WTC11 (cell line): ENCODE results near the gene MYOM1.

Source experiments
- ATF1 ChIP-seq: sonication (generic); formaldehyde crosslinking; IDR thresholded peaks from 2 replicates; pipeline ENCODE4 v1.8.1; 2023; ENCODE audit warnings: mild to moderate bottlenecking, moderate library complexity, missing genetic modification reagents
- ATF3 ChIP-seq: sonication (generic); formaldehyde crosslinking; conservative IDR thresholded peaks from 2 replicates; pipeline ENCODE4 v1.8.1; 2022; ENCODE audit warnings: mild to moderate bottlenecking, missing genetic modification reagents
- CREB1 ChIP-seq: sonication (generic); formaldehyde crosslinking; IDR thresholded peaks from 2 replicates; pipeline ENCODE4 v1.8.0; 2023; ENCODE audit warnings: mild to moderate bottlenecking, missing genetic modification reagents
- CTCF ChIP-seq: fragments of 200-600 bp; IDR thresholded peaks from 2 replicates; pipeline ENCODE4 v1.8.0; 2022; ENCODE audit warnings: antibody characterized with exemption
- ETV6 ChIP-seq: sonication (generic); formaldehyde crosslinking; IDR thresholded peaks from 2 replicates; pipeline ENCODE4 v1.8.1; 2022; ENCODE audit warnings: mild to moderate bottlenecking, missing genetic modification reagents
- MAX ChIP-seq: sonication (generic); formaldehyde crosslinking; IDR thresholded peaks from 2 replicates; pipeline ENCODE4 v1.8.0; 2022; ENCODE audit warnings: mild to moderate bottlenecking, missing genetic modification reagents
- NR2C2 ChIP-seq: sonication (generic); formaldehyde crosslinking; IDR thresholded peaks from 2 replicates; pipeline ENCODE4 v1.8.0; 2022; ENCODE audit warnings: mild to moderate bottlenecking, missing genetic modification reagents
- SMAD3 ChIP-seq: sonication (generic); formaldehyde crosslinking; IDR thresholded peaks from 2 replicates; pipeline ENCODE4 v1.8.0; 2022; ENCODE audit warnings: missing genetic modification reagents, mild to moderate bottlenecking, borderline replicate concordance
- SP1 ChIP-seq: sonication (generic); formaldehyde crosslinking; conservative IDR thresholded peaks from 2 replicates; pipeline ENCODE4 v1.8.1; 2022; ENCODE audit warnings: missing genetic modification reagents
- TEAD4 ChIP-seq: sonication (generic); formaldehyde crosslinking; IDR thresholded peaks from 2 replicates; pipeline ENCODE4 v1.8.0; 2022; ENCODE audit warnings: mild to moderate bottlenecking, missing genetic modification reagents
- ZNF121 ChIP-seq: sonication (generic); formaldehyde crosslinking; IDR thresholded peaks from 2 replicates; pipeline ENCODE4 v1.8.0; 2023; ENCODE audit warnings: missing genetic modification reagents
- ZNF138 ChIP-seq: sonication (generic); formaldehyde crosslinking; conservative IDR thresholded peaks from 2 replicates; pipeline ENCODE4 v1.8.1; 2022; ENCODE audit warnings: mild to moderate bottlenecking, moderate library complexity, missing genetic modification reagents
- TF ChIP-seq, protein P1 (sequence below): sonication (generic); formaldehyde crosslinking; IDR thresholded peaks from 2 replicates; pipeline ENCODE4 v1.8.1; 2023; ENCODE audit warnings: mild to moderate bottlenecking, moderate library complexity, missing genetic modification reagents
- TF ChIP-seq, protein P2 (sequence below): sonication (generic); formaldehyde crosslinking; IDR thresholded peaks from 2 replicates; pipeline ENCODE4 v1.8.1; 2022; ENCODE audit warnings: low read depth, missing genetic modification reagents, borderline replicate concordance

DNA sequence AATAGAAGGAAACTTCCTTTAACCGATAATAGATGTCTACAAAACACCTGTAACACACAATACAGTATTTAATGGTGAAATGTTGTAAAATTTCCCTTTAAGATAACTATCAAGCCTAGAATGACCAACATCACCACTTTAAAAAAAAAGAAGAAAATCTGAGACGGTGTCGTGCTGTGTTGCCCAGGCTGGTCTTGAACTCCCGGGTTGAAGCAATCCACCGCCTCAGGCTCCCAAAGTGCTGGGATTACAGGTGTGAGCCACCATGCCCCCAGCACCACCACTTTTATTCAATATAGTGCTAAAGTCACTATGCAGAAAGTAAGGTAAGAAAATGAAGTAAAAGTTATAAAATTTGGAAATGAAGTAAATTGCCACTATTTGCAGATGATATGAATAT lies 96.9 kb downstream of the MYOM1 start:
- TF ChIP-seq ZNF138 (CRISPR knock-in tag) (no peak), CTCF (no peak), MAX (CRISPR knock-in tag) (no peak), ETV6 (CRISPR knock-in tag) (no peak), CREB1 (CRISPR knock-in tag) (no peak), TEAD4 (CRISPR knock-in tag) (no peak), SP1 (CRISPR knock-in tag) (no peak), ZNF121 (CRISPR knock-in tag) (no peak), ATF1 (CRISPR knock-in tag) (no peak), NR2C2 (CRISPR knock-in tag) (no peak), ATF3 (CRISPR knock-in tag) (no peak), SMAD3 (no peak)
- TF ChIP-seq, protein P1, sequence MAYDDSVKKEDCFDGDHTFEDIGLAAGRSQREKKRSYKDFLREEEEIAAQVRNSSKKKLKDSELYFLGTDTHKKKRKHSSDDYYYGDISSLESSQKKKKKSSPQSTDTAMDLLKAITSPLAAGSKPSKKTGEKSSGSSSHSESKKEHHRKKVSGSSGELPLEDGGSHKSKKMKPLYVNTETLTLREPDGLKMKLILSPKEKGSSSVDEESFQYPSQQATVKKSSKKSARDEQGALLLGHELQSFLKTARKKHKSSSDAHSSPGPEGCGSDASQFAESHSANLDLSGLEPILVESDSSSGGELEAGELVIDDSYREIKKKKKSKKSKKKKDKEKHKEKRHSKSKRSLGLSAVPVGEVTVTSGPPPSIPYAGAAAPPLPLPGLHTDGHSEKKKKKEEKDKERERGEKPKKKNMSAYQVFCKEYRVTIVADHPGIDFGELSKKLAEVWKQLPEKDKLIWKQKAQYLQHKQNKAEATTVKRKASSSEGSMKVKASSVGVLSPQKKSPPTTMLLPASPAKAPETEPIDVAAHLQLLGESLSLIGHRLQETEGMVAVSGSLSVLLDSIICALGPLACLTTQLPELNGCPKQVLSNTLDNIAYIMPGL, result no peak
- TF ChIP-seq, protein P2, sequence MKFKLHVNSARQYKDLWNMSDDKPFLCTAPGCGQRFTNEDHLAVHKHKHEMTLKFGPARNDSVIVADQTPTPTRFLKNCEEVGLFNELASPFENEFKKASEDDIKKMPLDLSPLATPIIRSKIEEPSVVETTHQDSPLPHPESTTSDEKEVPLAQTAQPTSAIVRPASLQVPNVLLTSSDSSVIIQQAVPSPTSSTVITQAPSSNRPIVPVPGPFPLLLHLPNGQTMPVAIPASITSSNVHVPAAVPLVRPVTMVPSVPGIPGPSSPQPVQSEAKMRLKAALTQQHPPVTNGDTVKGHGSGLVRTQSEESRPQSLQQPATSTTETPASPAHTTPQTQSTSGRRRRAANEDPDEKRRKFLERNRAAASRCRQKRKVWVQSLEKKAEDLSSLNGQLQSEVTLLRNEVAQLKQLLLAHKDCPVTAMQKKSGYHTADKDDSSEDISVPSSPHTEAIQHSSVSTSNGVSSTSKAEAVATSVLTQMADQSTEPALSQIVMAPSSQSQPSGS (CRISPR knock-in tag), result no peak
